Stimulated activated CD4-positive, alpha-beta T cell treated with anti-CD3 and anti-CD28 coated beads, TNF-alpha, amount 100 ng/mL, for 24 hours (primary cell): ENCODE results near the gene PCDH1.
A peak's percentile ranks its signal among the peaks of the same experiment; 100 is the strongest.

Source experiments
- DNase-seq, 3 experiments: peaks; one replicate each; pipeline ENCODE4 v3.0.0-alpha.2; 2020; ENCODE audit warnings: low read depth in 3 of 3

PCDH1 gene

GRCh38 chr5:141853895-141854626 is 24.1 kb downstream of the PCDH1 start:
- DNase-seq = no peak

DNA sequence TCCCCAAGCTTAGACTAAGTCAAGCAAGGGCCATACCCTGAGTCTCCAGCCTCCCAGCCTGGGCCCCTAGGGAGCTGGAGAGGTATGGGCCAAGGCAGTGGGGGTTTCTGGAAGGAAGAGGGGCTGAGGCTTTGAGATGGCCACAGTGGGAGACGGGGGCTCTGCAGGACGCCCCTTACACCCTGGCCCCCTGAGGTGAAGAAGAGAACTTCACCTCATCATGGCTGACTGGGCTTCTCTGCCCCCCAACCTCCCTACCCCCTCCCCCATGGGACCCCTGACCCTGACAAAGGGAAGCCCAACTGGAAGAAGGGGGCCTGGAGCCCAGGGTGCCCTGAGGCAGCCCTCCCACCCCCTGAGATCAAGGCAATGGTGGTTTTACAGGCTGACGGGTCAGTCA is 25.8 kb downstream of the PCDH1 start:
- DNase-seq = no peak

DNA sequence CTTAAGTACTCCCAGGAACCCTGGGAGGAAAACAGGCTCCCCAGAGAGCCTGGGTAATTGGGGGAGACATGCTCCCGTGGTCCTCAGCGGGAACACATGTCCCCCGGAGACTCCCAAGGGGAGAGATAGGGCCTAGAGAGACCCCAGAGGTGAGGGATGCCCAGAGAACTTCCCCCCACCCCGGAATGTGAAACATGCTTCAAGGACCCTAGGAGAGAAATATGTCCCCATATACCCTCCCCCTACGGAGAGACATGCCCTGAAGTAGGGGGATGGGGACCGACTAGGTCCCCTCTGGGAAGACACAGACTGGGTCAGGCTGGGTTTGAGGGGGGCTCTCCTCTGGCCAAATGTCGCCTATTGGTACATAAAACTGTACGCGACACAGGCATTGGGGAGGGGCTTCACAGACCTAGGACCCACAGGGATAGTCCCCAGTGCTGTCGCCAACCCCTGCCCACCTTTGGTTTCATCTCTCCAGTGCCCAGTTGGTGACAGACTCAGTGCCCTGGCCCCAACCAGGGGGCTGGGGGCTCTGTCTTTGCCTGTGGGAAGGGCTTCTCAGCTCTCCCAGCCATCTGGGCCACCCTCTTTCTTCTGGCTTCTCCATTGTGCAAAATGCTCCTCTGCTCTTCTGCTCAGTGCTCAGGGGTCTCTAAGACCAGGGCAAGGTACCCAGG is 26.9 kb downstream of the PCDH1 start:
- DNase-seq = no peak

- DNase-seq = no peak
These were observed 27.4 kb downstream of the PCDH1 start for GRCh38 chr5:141850786-141851185.

DNA sequence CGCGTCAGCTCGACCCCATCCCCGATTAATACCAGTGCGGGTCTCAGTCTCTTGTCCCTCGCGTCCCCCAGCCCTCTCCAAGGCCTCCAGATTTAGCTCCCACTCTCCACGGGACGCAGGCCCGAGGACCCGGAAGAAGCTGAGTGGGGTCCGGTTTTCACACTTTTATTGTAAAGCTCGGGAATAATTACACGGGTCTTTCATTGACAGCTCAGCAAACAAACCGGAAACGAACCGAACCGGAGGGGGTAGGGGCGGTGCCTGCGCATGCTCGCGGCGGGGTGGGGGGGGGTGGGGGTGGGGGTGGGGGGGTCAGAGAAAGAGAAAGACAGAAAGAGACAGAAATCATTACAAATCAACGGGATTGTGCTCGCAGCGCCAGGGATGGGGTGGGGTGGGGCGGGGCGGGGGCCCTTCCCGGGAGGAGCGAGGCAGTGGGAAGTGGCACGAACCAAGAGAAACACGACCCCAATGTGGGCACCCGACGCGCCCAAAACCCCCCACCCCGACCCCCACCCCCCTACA is 27.9 kb downstream of the PCDH1 start:
- DNase-seq = peak in 2 of 3 experiments; percentile 16 to 25

- DNase-seq = peak; percentile 38 to 72 (median 43)
These were observed 28.6 kb downstream of the PCDH1 start for GRCh38 chr5:141849415-141850243.

DNA sequence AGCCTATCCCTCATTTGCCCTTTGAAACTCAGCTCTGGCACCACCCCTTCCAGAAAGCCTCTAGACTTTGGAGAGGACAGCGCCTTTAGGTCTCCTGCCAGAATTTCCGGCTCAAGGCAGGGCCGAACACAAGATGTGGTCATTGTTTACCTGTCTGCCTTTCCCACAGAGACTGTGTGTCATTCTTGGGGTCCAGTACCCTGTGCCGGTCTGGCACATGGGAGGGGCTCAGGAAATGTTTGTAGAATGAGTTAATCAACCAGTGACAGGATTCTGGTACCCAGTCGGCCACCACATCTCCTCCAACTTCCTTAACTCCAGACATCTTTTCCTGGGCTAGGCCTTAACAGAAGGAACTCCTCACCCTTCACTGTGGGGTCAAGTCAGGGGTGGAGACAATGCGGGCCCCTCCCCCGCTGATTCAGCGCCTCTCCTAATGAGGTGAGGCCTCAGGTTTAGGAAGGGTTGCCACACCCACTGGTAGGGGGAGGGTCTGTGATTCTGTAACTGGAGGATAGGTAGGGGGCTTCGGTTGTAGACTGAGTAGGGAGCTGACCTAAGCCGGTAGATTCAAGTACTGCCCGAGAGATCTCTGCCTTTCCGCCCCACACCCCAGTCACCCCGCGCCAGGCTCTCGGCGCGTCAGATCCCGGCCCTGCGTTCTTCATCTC is 29.3 kb downstream of the PCDH1 start:
- peak in 1 of 3 experiments; percentile 54 for DNase-seq

DNA sequence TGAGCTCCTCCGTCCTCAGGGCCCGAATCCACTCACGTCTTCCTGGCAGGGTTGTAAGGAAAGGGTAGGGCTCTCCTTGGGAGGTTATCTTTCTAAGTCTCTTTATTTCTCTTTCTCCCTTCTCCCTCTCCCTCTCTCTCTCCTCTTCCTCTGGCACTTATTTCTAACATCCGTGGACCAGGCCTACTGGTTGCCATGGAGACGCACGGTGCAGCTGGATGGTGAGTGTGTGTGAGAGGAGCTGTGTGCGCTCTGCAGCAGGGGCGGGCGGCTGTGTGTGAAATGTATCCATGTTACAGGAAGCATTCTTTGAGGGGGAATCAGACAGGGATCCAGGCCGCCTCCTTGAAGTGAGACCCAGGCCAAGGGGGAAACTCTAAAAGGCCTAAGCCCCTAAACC is 32.2 kb downstream of the PCDH1 start:
- no peak for DNase-seq

DNA sequence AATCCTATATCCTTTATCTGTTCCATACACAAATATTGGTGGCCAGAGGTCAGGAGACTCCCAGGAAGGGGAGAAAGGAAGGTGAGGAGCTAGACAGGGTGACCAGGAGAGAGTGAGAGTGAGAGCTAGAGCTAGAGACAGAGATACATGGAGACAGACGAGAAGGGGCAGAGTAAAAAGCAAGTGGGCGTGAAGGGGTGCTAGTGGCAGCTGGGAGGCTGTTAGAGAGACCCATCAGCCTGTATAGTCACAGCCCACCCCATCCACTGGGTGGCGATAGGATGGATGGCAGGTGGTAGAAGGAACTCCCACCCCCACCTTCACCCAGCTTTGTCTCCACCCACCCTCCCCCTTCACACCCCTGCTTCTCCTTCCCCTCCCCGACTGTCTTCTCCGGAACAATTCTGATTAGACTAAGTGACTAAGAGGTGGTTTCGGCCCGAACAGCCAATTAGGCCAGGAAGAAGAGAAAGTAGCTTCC is 32.8 kb downstream of the PCDH1 start:
- no peak for DNase-seq

DNA sequence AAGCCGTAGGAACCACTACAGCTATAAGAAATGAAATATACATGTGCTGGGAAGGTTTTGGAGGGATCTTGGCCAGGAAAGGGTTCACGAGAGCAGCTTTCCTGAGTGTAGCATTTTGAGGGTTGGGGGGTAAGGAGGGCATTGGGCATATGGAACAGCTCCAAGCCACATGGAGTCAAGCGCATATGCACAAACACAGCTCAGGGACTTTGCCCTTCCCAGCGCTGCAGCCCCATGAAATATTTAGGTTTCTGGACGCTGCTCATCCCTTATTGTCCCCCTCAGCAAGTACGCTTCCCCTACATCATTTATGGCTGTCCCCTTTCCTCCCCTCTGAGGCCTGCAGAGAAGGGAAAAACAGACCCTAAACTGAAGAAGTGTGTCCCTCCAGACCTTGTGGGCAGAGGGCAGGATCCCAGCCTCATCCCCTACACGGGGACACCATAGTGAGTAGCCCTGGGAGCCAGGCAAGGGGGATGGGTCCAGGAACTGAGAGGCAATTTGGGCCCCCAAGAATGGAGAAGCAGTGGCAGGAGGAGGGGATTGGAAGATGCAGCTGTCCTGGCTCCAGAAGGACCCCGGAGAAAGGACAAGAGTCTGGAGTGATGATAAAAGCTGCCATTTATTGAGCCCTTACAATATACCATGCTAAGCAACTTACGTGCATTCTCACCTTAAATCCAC is 33.7 kb downstream of the PCDH1 start:
- DNase-seq = no peak

DNA sequence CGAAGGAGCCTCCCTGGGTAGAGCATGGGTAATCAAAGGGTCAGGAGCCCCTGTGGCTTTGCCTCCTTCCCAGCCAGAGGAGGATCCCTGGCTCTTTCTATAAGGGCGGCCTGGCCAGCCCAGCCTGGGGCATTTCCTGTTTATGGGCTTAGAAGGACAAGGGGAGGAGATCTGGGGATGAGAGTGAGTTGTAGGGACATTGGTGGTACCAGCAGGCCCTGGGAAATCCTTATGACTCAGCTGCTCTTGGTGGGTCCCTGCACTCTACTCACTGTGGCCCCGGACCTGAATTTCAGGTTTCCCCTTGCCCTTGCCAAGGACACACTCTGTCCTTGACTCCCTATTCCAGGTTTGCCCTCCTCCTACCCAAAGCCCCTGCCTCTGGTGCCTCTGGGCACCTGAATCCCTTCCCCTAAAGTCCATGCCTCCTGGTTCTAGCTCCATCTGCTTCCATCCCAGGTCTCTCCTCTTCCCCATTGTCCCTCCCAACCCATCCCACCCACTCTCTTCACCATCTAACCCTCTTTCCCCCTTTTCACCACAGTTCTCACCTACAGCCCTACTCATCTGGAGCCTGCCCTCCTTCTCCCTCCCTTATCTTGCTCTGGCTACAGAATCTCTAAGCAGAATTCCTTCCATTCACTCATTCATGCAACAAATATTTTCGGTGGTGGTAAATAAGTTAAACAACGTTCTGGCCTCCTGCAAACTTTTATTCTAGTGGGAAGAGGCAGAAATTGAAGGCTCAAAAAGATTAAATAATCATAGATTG is 34.9 kb downstream of the PCDH1 start:
- no peak for DNase-seq

DNA sequence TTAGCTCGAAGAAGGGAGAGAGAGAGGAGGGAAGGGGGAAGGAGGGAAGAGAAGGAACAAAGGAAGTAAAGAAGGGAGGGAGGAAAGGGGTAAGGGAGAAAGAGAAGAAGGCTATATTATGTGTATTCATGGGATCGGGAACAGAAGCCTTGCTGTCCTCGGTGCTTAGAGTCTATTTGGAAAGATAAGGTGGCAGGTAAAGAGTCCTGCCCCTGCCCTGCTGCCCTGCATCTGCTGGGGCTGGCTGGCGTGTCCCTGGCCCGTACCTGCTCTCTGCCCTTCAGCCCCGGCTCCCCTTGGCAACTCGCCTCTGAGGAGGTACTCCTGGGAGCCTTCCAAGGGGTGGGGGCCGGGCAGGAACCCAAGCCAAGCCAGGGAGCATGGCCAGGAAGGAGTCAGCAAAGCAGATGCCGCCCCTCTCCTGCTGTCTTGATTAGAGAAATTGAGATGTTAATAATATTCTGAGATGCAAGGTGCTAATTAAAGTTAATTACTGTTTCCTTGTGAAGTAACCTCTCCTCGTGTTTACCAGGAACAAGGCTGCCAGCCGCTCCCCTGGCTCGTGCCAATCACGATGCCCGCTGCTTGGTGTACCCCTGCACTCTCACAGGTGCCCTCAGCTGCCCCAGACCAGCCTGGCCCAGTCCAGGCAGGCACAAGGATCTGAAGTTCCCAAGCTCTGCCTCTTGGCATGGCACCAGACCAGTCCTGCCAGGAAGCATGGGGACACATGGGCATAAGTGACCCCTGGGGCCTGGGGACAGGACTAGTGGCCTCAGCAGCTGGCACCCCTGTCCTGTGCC is 36.6 kb downstream of the PCDH1 start:
- no peak for DNase-seq

GRCh38 chr5:141840826-141841360 is 37.3 kb downstream of the PCDH1 start:
- DNase-seq = no peak

GRCh38 chr5:141840280-141840812 is 37.9 kb downstream of the PCDH1 start:
- no peak for DNase-seq

DNA sequence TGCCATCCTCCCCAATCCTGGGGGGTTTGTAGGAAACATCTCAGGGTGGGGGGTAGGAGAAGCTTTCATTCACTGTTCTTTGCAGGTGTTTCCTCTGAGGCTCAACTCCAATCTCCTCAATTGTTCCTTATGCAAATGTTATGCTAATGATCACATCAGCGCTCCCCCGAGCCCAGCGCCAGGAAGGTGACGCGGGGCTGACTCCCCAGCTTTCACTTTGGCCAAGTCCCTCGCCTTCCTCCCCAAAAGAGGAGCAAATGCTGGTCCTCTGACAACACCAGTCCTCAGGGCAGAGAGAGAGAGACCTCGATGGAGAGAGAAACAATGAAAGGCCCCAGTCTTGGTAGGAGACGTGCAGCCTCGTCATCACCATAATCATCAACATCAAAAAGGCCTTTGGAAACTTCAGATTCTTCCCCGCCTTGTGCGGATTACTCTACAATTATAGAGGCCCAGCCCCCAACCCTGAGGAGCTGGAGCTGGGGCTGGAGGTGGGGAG is 39.1 kb downstream of the PCDH1 start:
- DNase-seq = no peak

DNA sequence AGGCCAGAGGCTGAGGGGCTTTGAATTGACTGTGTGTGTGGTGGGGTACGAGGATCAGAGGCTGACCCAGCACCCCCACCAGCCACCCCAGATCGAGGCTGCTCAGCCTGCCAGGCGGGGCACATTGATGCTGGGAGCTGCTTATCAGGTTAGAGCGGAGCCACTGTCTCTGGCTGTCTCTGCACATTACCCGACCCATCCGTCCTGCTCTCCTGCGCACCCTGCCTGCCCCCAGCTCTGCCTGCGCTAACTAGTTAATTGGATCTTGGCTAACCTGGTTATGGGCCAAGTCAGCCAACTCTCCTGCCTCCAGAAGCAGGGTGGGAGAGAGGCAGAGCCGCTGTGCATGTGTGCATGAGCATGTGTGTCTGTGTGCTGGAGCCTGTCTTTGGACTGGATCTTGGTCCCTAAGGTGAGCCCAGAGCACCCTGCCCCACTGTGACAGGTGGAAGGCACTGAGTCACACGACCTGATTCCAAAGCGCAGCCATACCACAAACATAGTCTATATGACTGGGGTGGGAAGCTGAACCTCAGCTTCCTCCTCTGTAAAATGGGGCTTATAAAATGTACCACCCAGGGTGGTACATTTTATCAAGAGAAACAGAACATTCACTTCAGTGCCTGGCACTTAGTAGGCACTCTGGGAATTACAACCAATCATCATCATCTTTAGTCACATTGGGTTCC is 39.7 kb downstream of the PCDH1 start:
- DNase-seq = no peak

DNA sequence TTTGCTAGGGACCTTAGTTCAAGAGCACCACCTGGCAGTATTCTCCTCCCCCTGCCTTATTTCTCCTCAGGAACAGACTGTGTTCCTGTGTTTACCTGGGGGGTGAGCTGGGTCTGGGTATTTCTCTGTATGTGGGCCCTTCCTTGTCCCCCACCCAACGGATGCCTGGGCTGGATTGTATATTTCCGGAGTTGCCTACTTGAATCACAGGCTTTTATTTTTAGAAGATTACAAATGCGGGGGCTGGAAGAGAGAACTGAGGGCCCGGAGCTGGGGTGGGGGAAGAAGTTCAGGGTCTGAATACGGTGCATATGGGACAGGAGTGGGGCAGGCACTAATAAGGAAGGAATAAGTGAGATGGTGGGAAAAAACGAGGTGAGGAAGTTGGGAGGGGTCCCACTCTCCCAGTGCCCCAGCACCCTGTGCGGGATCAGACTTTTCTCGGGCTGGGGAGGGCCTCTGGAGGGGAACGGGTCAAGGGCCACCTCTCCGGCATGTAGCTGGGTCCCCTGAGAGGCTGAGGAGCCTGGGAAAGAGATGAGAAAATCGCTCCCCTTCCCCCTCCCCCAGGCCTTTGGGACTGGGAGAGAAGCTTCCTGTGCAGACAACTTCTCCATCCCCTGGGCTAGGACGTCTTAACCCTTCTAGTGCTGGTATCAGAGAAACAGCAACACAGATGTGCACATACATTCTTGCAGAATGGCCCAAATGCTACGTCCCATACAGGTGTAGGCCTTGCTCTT is 42.1 kb downstream of the PCDH1 start:
- no peak for DNase-seq
